HG03095 (cell line): ENCODE measurements around the gene NPAS2.

Experiments used
- ATAC-seq: cut with Tn5 transposase; IDR thresholded peaks from one replicate; pipeline ENCODE4 v1.9.1; 2021; ENCODE audit warnings: moderate library complexity; ENCODE audit not compliant: unreplicated experiment

NPAS2 gene

GRCh38 chr2:101037161-101037755 lies 217.3 kb downstream of the NPAS2 start:
- ATAC-seq: no peak

DNA sequence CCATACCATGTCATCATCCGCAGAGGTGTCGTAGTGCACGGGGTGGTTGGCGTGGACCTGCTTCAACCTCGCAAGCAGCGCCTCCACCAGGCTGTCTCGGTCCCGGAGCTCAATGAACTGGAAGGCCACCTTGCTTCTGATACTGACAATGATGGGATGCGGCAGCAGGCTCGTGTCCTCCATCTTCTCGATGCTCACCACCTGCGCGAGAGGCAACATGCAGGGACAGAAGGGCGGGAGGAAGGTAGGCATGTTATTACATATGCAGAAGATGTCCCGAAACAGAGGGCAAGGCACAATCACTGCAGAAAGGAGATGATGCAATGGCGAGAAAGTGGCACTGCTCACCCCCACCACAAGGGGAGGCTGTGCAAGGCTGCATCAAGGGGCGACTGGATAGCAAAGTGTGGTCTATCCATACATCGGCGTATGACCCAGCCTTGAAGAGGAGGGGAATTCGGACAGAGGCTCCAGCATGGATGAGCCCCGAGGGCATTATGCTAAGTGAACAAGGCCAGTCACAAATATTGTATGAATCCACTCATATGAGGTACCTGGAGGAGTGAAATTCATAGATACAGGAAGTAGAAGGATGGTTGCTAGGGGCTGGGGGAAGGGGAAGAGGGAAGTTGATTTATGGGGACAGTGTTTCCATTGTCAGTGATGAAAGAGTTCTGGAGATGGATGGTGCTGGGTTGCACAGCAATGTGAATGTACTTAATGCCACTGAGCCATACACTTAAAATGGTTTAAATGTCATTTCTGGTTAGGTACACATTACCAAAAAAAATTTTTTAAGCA lies 218.7 kb downstream of the NPAS2 start:
- no peak for ATAC-seq

- no peak for ATAC-seq
These were observed 220.1 kb downstream of the NPAS2 start for GRCh38 chr2:101040072-101040471.

GRCh38 chr2:101040761-101041160 lies 220.8 kb downstream of the NPAS2 start:
- no peak for ATAC-seq

DNA sequence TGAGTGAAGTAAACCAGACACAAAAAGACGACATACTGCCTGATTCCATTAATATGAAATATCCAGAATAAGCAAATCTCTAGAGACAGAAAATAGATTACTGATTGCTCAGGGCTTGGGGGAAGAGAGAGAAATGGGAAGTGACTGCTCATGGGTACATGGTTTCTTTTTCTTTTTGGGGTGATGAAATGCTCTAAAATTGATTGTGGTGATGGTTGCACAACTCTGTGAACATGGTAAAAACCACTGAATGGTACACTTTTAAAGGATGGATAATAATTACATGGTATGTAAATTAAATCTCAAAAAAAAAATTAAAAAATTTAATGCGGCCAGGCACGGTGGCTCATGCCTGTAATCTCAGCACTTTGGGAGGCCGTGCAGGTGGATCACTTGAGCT lies 221.5 kb downstream of the NPAS2 start:
- no peak for ATAC-seq

DNA sequence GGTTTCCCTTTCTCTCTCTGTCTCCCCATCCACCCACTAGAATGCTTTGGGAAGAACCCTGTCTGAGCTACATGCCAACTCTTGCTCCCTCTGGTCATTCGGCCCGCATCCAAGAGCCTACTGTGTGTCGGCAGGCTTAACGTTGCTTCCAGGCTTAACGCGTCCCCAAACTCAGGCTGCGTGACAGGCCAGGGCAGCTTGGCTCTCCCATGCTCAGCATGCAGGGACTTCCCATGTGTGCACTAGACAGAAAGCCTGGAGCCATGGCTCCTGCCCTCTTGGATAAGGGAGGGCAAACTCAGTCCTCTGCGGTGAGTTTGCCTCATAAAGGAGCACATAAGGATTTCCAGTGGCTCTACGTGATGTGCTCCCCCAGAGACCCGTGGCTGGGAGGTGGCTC lies 225.4 kb downstream of the NPAS2 start:
- ATAC-seq: no peak
